K562 (cell line): ENCODE data around the gene SCYL1. TPM values are rescaled to one million over a fixed set of nuclear protein-coding genes. Genes with fewer than 3 reads are reported as not detected.

Experiments
- CCAR2 ChIP-seq: fragments of 200-400 bp; formaldehyde crosslinking; IDR thresholded peaks from 2 replicates; pipeline ENCODE4 v1.6.1; 2017; ENCODE audit warnings: mild to moderate bottlenecking, low read depth, low read length
- FOXA1 ChIP-seq: fragments of 450-650 bp; IDR thresholded peaks from 2 replicates; pipeline ENCODE4 v1.6.1; 2016; ENCODE audit warnings: mild to moderate bottlenecking, borderline replicate concordance
- FOXM1 ChIP-seq, 2 experiments: fragments of 450-650 bp in 1 of 2; sonication (generic) in 1 of 2; formaldehyde crosslinking in 1 of 2; IDR thresholded peaks; 2 replicates each; pipeline versions ENCODE4 v1.6.1 to v1.9.0; 2017 to 2022; ENCODE audit warnings: low read depth in 2 of 2, mild to moderate bottlenecking in 2 of 2, missing genetic modification reagents in 1 of 2, moderate library complexity in 1 of 2
- KDM5B ChIP-seq: fragments of 200-600 bp; sonication (generic); IDR thresholded peaks from 2 replicates; pipeline ENCODE4 v1.6.1; 2012; ENCODE audit warnings: low read depth, mild to moderate bottlenecking, moderate library complexity, low read length, control low read depth, inconsistent platforms; ENCODE audit not compliant: insufficient replicate concordance
- SIN3B ChIP-seq: fragments of 450-650 bp; IDR thresholded peaks from 2 replicates; pipeline ENCODE4 v1.6.1; 2017; ENCODE audit warnings: low read depth, mild to moderate bottlenecking, moderate library complexity
- SNRNP70 ChIP-seq: fragments of 200-400 bp; formaldehyde crosslinking; optimal IDR thresholded peaks from 2 replicates; pipeline ENCODE3; 2017; ENCODE audit warnings: low read depth, low read length
- STAT5B ChIP-seq: fragments of 250-450 bp; sonication (Bioruptor Pico); IDR thresholded peaks from 2 replicates; pipeline ENCODE4 v1.8.0; 2021; ENCODE audit warnings: mild to moderate bottlenecking, inconsistent platforms
- TFE3 ChIP-seq: fragments of 450-650 bp; formaldehyde crosslinking; IDR thresholded peaks from 2 replicates; pipeline ENCODE4 v1.4.0; 2020; ENCODE audit warnings: mild to moderate bottlenecking, mixed read lengths
- ZNF318 ChIP-seq, 2 experiments: fragments of 450-650 bp; IDR thresholded peaks; 2 replicates each; pipeline ENCODE4 v1.6.1; 2016; ENCODE audit warnings: mild to moderate bottlenecking in 2 of 2, borderline replicate concordance in 1 of 2, low read depth in 1 of 2, moderate library complexity in 1 of 2
- ZNF609 ChIP-seq: sonication (generic); formaldehyde crosslinking; IDR thresholded peaks from 2 replicates; pipeline ENCODE4 v1.8.1; 2023; ENCODE audit warnings: missing genetic modification reagents, mild to moderate bottlenecking, borderline replicate concordance
- polyA plus RNA-seq, 8 experiments: library from polyadenylated mRNA; depleted of rRNA in 4 of 8; stranded (reverse) in 5 of 8; unstranded in 3 of 8; fragments of >200 nt; fragmentation: Nextera tagmentation in 2 of 8; fragmentation: Illumina TruSeq in 1 of 8; extraction: Ambion mirVana in 2 of 8; extraction: Trizol in 1 of 8; gene quantifications; 2 replicates each; pipeline versions ENCODE4 v1.2.1 to v1.2.3, GENCODE V29; 2011 to 2014; ENCODE audit warnings: inconsistent platforms in 1 of 8, missing spikeins in 1 of 8
- total RNA-seq, 7 experiments: library from RNA; depleted of rRNA in 6 of 7; stranded (reverse); fragments of >200 nt in 6 of 7; fragmentation: Illumina TruSeq in 2 of 7; extraction: Trizol in 2 of 7; gene quantifications; 2 replicates each; pipeline versions ENCODE4 v1.2.1 to v1.2.3, GENCODE V29; 2011 to 2021; ENCODE audit warnings: low replicate concordance in 1 of 7

Gene SCYL1
- total and polyA plus RNA-seq, 9 of the 15 experiments (the other 6 are each of a cell fraction or from before 2014, with no cell fraction given) = 1.9 to 145 (median 57.6) TPM

GRCh38 chr11:65497141-65498041 is 27.5 kb upstream of the SCYL1 start (continued):
- TF ChIP-seq ZNF318 (IDR thresholded peaks at IDR 0.05; ENCODE audit: borderline replicate concordance in 1 of 2, low read depth in 1 of 2) (peak in 1 of 2 experiments; percentile 42; a peak in 2 of 4 replicates), STAT5B (CRISPR knock-in tag) (no peak), KDM5B (peak; percentile 54), FOXM1 (IDR thresholded peaks at IDR 0.05; ENCODE audit: low read depth) (no peak), FOXM1 (CRISPR knock-in tag; IDR thresholded peaks at IDR 0.05; ENCODE audit: low read depth) (no peak), TFE3 (peak; percentile 20; the same call in 1 of the 2 replicates), ZNF609 (CRISPR knock-in tag) (peak; percentile 66; the same call in 1 of the 2 replicates), FOXA1 (no peak), SIN3B (no peak), SNRNP70 (no peak), CCAR2 (no peak)
